Calu3 (cell line): ENCODE results near the gene RBM43. TPM values are rescaled to one million over a fixed set of nuclear protein-coding genes. Genes with fewer than 3 reads are reported as not detected.

Experiments used
- BruUV-seq: library from RNA; stranded (reverse); fragments of 400-500 nt; replicated peaks from 2 replicates; lab custom pipeline; 2021; lab: Mats Ljungman, UMichigan
- CTCF ChIA-PET: fragments of 300-600 bp; sonication (Branson Sonifier 250); formaldehyde crosslinking; loops from one replicate; lab custom pipeline; 2022; ENCODE audit warnings: antibody characterized with exemption; lab: Charles Lee
- DNase-seq: peaks from one replicate; pipeline ENCODE4 v3.0.0; 2022
- H3K27ac Mint-ChIP-seq: one replicate; pipeline ENCODE4 v1.8.0; 2022; ENCODE audit warnings: mixed read lengths; ENCODE audit not compliant: unreplicated experiment
- H3K27me3 Mint-ChIP-seq: one replicate; pipeline ENCODE4 v1.8.0; 2022; ENCODE audit warnings: mixed read lengths; ENCODE audit not compliant: unreplicated experiment
- H3K36me3 Mint-ChIP-seq: one replicate; pipeline ENCODE4 v1.8.0; 2022; ENCODE audit warnings: mild to moderate bottlenecking, moderate library complexity, mixed read lengths; ENCODE audit not compliant: insufficient read depth, unreplicated experiment
- H3K4me1 Mint-ChIP-seq: one replicate; pipeline ENCODE4 v1.8.0; 2022; ENCODE audit warnings: mild to moderate bottlenecking, low read depth, mixed read lengths; ENCODE audit not compliant: unreplicated experiment
- H3K4me3 Mint-ChIP-seq: one replicate; pipeline ENCODE4 v1.8.0; 2022; ENCODE audit warnings: mild to moderate bottlenecking, low read depth, moderate library complexity, mixed read lengths; ENCODE audit not compliant: unreplicated experiment
- H3K9me3 Mint-ChIP-seq: one replicate; pipeline ENCODE4 v1.8.0; 2022; ENCODE audit warnings: low read depth, mixed read lengths; ENCODE audit not compliant: unreplicated experiment
- CTCF ChIP-seq: fragments of 200-600 bp; IDR thresholded peaks from one replicate; pipeline ENCODE4 v1.8.0; 2022; ENCODE audit warnings: antibody characterized with exemption; ENCODE audit not compliant: unreplicated experiment
- intact Hi-C: fragments of 100-400 bp; cut with micrococcal nuclease; formaldehyde crosslinking; loops from one replicate; pipeline ENCODE4 v1.10.0; 2022; ENCODE audit not compliant: unreplicated experiment
- total RNA-seq: library from RNA; stranded (reverse); gene quantifications from 2 replicates; pipeline ENCODE4 v1.2.3, GENCODE V29; 2022

Gene RBM43
- total RNA-seq, 1 experiment from 2014 or later, result 5.2 TPM

- H3K4me3 Mint-ChIP-seq, result no peak overlapping the region
- peaks cover 11% of the 10 kb centered on the region for H3K4me1 Mint-ChIP-seq
- intact Hi-C loops, result no loop called here
- no peak for TF ChIP-seq CTCF
- no TSS peak for BruUV-seq
- no peak for DNase-seq
- CTCF ChIA-PET, result interaction anchor here (0.6 kb wide), 1 partner anchor 26 kb away, joined by 3 read pairs; no protein-coding TSS in a partner anchor
- peaks cover 25% of the 10 kb centered on the region for H3K36me3 Mint-ChIP-seq
- no peak overlapping the region for H3K27ac Mint-ChIP-seq
- peaks cover 2% of the 10 kb centered on the region for H3K9me3 Mint-ChIP-seq
- H3K27me3 Mint-ChIP-seq, result no peaks in the 10 kb centered on the region
These were observed 30.9 kb upstream of the RBM43 start for GRCh38 chr2:151292546-151292945.

- no TSS peak for BruUV-seq
- intact Hi-C loops, result no loop called here
- CTCF ChIA-PET, result no interaction called here
These were observed 30.5 kb upstream of the RBM43 start for GRCh38 chr2:151292141-151292540.

GRCh38 chr2:151291224-151291623, 29.6 kb upstream of the RBM43 start:
- Mint-ChIP-seq H3K4me3 (no peak overlapping the region), H3K27ac (no peak overlapping the region), H3K9me3 (no peaks in the 10 kb centered on the region), H3K27me3 (no peaks in the 10 kb centered on the region), H3K4me1 (peaks cover 23% of the 10 kb centered on the region), H3K36me3 (peaks cover 25% of the 10 kb centered on the region)
- CTCF ChIA-PET, result no interaction called here
- DNase-seq, result no peak
- no peak for TF ChIP-seq CTCF
- BruUV-seq, result no TSS peak
- intact Hi-C loops, result loop anchor here (2.0 kb wide), 1 partner anchor 120 kb away; no protein-coding TSS in a partner anchor

More at GRCh38 chr2:151292141-151292540, 30.5 kb upstream of the RBM43 start:
- Mint-ChIP-seq H3K4me3 (no peak overlapping the region), H3K4me1 (peaks cover 15% of the 10 kb centered on the region), H3K27me3 (no peaks in the 10 kb centered on the region), H3K36me3 (peaks cover 25% of the 10 kb centered on the region), H3K9me3 (peaks cover 2% of the 10 kb centered on the region), H3K27ac (no peak overlapping the region)
- no peak for TF ChIP-seq CTCF
- DNase-seq, result no peak

- Mint-ChIP-seq H3K27me3 (no peaks in the 10 kb centered on the region), H3K27ac (peak overlapping the region; percentile 93), H3K36me3 (peaks cover 25% of the 10 kb centered on the region), H3K9me3 (no peaks in the 10 kb centered on the region), H3K4me1 (peaks cover 23% of the 10 kb centered on the region), H3K4me3 (peak overlapping the region; percentile 74)
- TSS peak; percentile 89 for BruUV-seq
- TF ChIP-seq CTCF, result no peak
- intact Hi-C loops, result loop anchor here (2.0 kb wide), 1 partner anchor 121 kb away; no protein-coding TSS in a partner anchor
- peak; percentile 23 for DNase-seq
- CTCF ChIA-PET, result interaction anchor here (0.6 kb wide), 3 partner anchors 66 to 120 kb away, joined by 3 to 11 read pairs (median 5); no protein-coding TSS in a partner anchor
These were observed 28.6 kb upstream of the RBM43 start for GRCh38 chr2:151289972-151290866.
